RWPE2 (cell line): ENCODE measurements around the gene DIP2C.

Source experiments
- ATAC-seq: fragments of 200-7000 bp; cut with Tn5 transposase; 3 replicates; pipeline ENCODE4 v1.9.1; 2021; ENCODE audit warnings: low read depth
- DNase-seq: peaks from one replicate; pipeline ENCODE4 v3.0.0-alpha.2; 2020; ENCODE audit warnings: low spot score
- H3K27ac ChIP-seq: fragments of 450-650 bp; 2 replicates; pipeline ENCODE4 v1.5.1; 2017; ENCODE audit warnings: mild to moderate bottlenecking; ENCODE audit not compliant: poor library complexity, severe bottlenecking
- H3K27me3 ChIP-seq: fragments of 250-450 bp; sonication (Bioruptor Pico); 2 replicates; pipeline ENCODE4 v1.5.1; 2021; ENCODE audit warnings: mild to moderate bottlenecking, moderate library complexity; ENCODE audit not compliant: insufficient read depth, poor library complexity, severe bottlenecking
- H3K36me3 ChIP-seq: fragments of 250-450 bp; sonication (Bioruptor Pico); 2 replicates; pipeline ENCODE4 v1.5.1; 2020; ENCODE audit warnings: low read depth, mild to moderate bottlenecking, moderate library complexity
- H3K4me1 ChIP-seq: fragments of 250-450 bp; sonication (Bioruptor Pico); 2 replicates; pipeline ENCODE4 v1.5.1; 2021; ENCODE audit warnings: mild to moderate bottlenecking, moderate library complexity; ENCODE audit not compliant: insufficient read depth, poor library complexity, severe bottlenecking
- H3K4me3 ChIP-seq: fragments of 250-450 bp; sonication (Bioruptor Pico); 2 replicates; pipeline ENCODE4 v1.5.1; 2021; ENCODE audit warnings: mild to moderate bottlenecking, moderate library complexity; ENCODE audit not compliant: severe bottlenecking
- H3K9me3 ChIP-seq: fragments of 250-450 bp; sonication (Bioruptor Pico); 2 replicates; pipeline ENCODE4 v1.5.1; 2021; ENCODE audit warnings: mild to moderate bottlenecking, moderate library complexity; ENCODE audit not compliant: severe bottlenecking
- CTCF ChIP-seq: fragments of 450-650 bp; IDR thresholded peaks from one replicate; pipeline ENCODE4 v1.5.1; 2017; ENCODE audit warnings: mild to moderate bottlenecking, moderate library complexity; ENCODE audit not compliant: poor library complexity, severe bottlenecking

Gene DIP2C

DNA sequence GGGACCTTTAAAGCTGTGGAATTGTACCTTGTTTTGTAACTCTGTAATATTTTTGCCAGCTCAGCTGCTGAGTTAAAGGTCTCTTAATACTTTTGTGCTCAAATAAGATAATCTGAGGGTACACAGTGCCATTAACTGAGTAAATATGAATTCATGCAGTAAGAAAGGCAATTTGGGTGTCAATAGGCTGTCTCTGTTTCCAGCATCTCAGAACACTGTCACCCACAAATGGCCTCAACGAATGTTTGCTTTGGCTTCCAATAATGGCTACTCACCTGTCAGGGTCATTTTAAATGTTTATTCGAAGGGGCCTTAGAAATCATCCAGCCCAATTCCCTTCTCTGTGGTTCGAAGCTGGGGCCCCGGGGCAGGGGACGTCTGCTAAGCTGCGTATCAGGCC, 328.8 kb downstream of the DIP2C start:
- ATAC-seq, result no peak
- Histone ChIP-seq H3K36me3 (no peaks in the 10 kb centered on the region), H3K27me3 (no peaks in the 10 kb centered on the region), H3K4me1 (no peaks in the 10 kb centered on the region), H3K4me3 (no peak overlapping the region), H3K9me3 (no peaks in the 10 kb centered on the region), H3K27ac (no peak overlapping the region)
- DNase-seq, result no peak
- TF ChIP-seq CTCF, result no peak

- H3K4me3 ChIP-seq, result no peak overlapping the region
- DNase-seq (no peak), ATAC-seq (no peak)
- no peaks in the 10 kb centered on the region for H3K36me3 ChIP-seq
- H3K9me3 ChIP-seq, result no peaks in the 10 kb centered on the region
- H3K27ac ChIP-seq, result no peak overlapping the region
- no peak for TF ChIP-seq CTCF
- H3K4me1 ChIP-seq, result no peaks in the 10 kb centered on the region
- H3K27me3 ChIP-seq, result no peaks in the 10 kb centered on the region
Observed at GRCh38 chr10:359762-360161, 329.7 kb downstream of the DIP2C start.

DNA sequence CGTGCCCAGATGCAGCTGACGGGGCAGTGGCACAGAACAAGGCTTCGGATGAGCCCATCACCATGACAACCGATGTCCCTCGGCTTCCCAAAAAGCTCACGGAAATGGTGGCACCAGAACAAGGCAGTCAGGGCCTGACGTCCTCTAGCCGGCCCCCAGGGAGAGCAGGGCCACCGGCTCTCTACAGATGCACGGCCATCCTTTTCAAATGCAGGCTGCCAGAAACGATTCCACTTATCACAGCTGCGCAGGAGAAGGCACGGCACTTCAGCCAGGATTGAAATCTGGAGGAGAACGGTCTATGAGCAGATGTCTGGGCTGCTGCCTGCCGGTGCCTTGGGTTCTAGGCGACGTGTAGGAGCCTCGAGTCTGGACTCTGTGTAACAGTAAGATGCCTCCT, 330.4 kb downstream of the DIP2C start:
- H3K36me3 ChIP-seq, result no peaks in the 10 kb centered on the region
- DNase-seq (no peak), ATAC-seq (no peak)
- H3K27me3 ChIP-seq, result no peaks in the 10 kb centered on the region
- H3K4me1 ChIP-seq, result no peaks in the 10 kb centered on the region
- no peak overlapping the region for H3K27ac ChIP-seq
- H3K4me3 ChIP-seq, result no peak overlapping the region
- no peak for TF ChIP-seq CTCF
- no peaks in the 10 kb centered on the region for H3K9me3 ChIP-seq

DNA sequence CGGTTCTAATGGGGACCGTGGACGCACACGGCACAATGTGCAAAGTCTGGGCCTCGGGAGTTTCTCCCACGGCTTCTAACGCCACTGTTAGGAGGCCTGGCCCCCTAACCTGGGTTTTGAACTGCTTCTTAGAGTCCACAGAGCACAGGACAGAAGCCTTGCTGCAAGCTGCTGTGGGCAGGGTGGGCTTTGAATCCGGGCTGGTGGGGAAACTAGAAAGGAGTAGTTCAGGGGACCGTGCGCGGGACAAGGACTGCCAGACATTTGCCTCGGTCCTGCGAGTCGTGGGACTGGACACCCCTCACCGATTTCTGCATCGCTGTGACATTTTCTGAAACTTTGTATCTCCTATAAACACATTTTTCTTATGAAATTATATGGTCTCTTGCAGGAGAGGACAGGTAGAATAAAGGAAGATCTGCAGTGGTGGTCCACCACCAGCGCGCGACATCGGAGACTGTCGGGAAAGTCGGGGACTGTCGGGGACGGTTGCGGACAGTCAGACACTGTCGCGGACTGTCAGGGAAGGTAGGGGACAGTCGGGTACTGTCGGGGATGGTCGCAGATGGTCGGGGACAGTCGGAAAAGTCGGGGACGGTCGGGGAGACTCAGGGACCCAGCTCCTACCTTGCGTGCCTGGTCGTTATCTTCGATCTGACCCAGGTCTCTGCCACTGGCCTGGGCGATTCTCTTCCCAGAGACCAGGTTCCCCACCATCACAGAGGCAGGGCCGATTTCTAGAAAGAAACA, 332.1 kb downstream of the DIP2C start:
- Histone ChIP-seq H3K27me3 (no peaks in the 10 kb centered on the region), H3K36me3 (no peaks in the 10 kb centered on the region), H3K9me3 (no peaks in the 10 kb centered on the region), H3K4me3 (no peak overlapping the region), H3K4me1 (no peaks in the 10 kb centered on the region), H3K27ac (no peak overlapping the region)
- DNase-seq (no peak), ATAC-seq (no peak)
- no peak for TF ChIP-seq CTCF

- no peak overlapping the region for H3K27ac ChIP-seq
- no peak for DNase-seq
- TF ChIP-seq CTCF, result peak; percentile 5
- no peaks in the 10 kb centered on the region for H3K4me1 ChIP-seq
- H3K36me3 ChIP-seq, result no peaks in the 10 kb centered on the region
- ATAC-seq, result no peak
- H3K4me3 ChIP-seq, result no peak overlapping the region
- H3K27me3 ChIP-seq, result no peaks in the 10 kb centered on the region
- H3K9me3 ChIP-seq, result no peaks in the 10 kb centered on the region
Observed at GRCh38 chr10:356452-356851, 333.0 kb downstream of the DIP2C start.
